ENCODE measurements around the gene C17orf100.
"Not testable (repeated sequence)": the region's sequence is repeated elsewhere in the genome, so short reads cannot be mapped to it uniquely, and the experiment has no call there.

The C17orf100 gene

DNA sequence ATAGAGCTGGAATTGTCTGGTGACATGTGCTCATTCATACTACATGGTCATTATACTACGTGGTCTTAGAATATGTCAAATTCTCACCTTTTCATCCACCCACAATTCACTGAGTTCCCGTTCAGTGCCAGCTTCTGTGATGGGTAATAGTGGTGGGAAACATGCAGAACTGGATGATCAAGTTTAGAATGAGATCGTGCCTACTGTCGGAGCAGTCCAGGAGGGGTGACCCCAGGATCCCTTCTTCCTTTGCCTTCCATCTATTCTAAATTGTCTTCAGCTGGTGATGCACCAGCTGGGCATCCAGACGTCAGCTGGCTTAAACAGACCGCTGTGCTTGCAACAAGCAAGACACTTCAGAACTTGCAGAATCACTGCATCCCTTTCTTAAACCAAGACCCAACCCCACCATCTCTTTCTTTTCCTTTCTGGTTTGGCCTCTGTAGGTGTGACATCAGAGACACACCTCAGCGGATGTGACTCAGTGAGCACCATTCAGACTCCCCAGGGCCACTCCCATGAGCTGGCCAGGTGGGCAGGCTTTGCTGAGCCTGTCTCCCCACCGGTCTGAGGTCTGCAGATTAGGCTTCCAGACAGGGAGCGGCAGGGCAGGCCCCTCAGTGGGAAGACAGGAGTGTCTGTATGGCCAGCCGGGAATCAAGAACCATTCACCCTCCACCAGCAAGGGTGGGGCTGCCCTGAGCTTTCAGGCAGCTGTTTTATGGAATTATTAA lies 18.1 kb downstream of the C17orf100 start:
- DNase-seq, result no peak

DNA sequence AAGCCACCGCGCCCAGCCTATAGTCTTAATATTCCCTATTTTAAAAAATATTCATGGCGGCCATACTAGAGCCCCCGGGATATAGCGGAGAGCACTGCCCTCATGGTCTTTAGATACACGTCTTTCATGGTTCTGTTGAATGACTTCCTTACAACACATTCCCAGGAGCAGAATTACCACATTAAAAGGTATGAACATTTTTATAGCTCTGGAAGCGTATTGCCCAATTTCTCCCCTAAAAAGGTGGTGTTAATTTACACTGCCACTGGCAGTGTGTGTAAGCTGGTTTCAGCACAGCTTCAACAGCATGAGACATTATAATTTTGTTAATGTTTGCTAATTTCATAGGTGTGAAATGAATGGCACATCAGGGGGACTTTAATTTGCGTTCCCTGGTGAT lies 19.0 kb downstream of the C17orf100 start:
- DNase-seq, result no peak

DNA sequence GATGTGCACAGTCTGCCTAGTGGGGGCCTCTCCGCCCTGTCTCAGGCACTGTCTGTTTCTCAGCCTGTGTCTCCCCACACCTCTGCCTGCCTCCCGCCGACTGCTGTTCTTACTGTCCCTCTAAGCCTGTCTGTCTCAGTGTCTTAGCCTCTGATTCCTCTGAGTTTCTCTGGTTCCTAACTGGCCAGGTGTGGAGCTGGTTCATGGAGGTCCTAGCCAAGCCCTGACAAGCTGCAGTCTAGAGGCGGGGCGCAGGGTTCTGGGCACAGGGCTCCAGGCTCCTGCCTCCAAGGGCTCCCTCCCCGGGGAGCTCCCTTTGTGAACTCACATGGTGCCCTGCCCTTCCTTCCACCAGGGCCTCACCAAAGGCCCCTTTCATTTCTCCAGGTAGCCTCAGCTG lies 19.4 kb downstream of the C17orf100 start:
- DNase-seq, result no peak

DNA sequence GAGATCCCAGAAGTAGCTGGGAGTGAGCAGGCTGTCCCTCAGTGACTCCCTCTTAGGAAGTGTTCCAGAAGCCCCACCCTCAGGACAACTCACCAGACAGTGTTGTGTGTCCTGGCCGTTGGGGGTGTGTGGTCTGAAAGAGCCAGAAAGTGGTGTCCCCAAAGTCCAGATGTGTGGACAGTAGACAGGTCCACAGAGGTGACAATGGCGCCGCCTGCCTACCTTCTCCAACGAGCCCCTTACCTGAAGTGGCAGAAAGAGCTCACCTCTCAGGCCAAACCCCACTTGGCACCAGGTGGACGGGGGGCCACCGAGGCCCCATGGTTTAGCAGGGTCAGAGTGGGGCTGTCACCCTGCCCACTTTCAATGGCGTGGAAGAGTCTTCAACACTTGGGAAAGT lies 19.9 kb downstream of the C17orf100 start:
- DNase-seq, result no peak

DNA sequence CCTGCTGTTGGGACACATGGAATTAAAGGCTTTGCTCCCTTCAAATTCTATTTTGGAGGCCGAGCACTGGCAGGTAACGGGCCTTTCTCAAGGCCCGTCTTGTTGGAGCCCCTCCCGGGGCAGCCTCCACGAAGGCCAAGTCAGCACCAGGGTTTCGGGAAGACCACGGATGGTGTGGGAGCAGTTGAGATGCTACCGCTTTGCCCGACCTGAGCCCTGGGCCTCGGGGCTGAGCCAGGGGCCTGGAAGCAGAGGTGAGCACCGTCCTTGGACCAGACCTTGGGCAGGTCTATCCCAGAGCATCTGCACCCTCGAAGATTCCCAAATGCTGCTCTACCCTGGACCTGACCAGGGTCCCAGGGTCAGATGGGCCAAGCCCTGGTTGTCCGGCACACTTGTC lies 23.0 kb downstream of the C17orf100 start:
- DNase-seq, result no peak

DNA sequence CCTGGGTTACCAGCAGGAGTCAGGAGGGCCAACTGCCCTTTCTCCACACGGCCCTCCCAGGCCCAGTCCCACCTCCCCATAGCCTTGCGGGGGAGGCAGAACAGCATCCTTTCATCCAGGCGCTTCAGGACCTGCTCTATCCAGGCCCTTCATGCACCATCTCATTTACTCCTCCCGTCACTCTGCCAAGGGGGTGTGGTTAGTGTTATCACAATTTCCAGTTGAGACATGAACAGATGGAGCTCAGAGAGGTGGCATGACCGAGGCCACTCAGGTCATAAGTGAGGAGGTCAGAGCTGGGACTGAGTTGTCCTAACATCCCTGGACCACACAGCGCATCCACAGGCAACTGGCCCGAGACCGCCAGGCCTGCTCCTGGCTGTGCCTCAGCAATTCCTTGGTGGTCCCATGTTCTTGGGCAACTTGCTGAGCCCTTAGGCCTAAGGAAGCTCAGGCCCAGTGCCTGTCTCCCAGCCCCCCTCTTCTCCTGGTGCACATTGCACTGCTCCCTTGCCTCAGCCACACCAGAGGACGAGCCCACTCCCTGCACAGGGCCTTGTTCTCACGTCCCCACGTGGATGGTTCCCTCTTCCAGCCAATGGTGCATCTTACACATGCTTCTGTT lies 23.8 kb downstream of the C17orf100 start:
- DNase-seq, result no peak

DNA sequence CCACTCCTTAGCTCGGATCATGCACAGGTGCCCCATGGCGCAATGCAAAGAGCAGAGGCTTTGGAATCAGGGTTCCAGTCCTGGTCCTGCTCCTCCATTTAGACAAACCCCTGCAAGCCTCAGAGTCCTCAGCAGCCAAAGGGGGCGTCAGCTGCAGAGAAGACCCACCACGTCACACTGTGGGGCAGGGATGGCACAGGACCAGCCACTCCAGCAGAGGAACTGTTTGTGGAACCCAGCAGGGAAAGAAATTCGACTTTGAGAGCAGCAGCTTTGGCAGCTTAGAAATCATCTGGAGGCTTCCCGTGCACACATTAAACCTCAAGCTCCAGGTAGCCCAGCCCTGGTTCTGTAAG lies 25.2 kb downstream of the C17orf100 start:
- DNase-seq, result no peak

DNA sequence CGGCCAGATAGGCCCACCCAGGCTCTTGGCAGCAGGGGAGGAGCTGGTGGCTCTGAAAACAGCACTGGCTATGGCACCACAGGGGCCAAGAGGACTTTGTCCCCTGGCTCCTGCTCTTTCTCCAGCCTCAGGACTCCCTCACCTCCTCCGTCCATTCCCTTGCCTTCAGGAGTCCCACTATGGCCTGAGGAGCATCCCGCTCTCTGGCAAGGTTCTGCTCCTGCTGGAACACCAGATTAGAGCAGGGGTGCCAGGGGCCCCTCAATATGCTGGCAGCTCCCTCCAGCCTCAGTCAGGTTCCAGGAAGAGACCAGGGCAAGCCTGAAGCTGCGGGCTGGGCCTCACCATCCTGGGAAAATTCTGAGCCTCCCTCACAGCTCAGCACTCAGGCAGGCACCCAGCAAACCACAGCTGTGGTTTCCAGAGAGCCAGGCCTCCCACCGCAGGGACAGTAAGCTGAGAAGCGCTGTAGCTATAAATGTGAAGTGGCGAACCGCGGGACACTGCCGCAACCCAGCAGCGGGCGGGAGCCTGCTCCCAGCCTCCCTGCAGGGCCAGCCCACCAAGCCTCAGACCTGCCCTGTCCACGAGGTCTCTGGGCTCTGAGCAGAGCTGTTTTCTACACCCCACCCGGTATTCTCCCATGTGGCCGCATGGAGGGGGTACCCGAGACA lies 25.7 kb downstream of the C17orf100 start:
- DNase-seq, result peak; percentile 45

DNA sequence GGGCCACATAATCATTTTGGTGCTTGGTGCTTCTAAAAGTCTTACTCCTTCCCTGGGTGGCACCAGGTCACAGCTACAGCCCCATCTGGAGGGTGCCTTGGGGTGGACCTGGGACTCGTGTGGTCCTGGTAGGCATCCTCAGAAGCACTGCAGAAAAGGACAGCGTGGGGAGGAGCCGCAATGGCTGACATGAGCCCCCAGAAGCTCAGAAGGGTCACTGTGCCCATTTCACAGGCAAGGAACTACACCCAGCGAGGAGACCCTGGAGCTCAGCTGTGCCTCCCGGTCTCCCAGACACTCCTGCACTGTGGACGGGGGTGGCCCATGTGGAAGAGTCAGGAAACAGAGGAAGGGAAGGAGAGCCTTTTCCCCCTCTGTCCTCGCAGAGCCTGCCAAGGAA lies 26.4 kb downstream of the C17orf100 start:
- no peak for DNase-seq

DNA sequence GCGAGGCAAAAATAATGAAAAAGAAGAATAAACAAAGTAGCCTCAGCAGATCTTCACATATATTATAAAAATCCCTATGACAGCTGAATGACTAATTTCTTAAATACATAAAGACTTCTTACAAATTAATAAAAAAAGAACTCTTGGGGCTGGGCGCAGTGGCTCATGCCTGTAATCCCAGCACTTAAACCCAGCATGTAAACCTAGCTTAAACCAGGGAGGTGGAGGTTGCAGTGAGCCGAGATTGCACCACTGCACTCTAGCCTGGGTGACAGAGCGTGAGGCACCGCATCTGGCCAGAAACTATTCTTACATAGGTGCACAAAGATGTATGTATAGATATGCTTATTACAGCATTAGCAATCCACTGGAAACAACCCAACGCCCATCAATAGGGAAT lies 27.7 kb downstream of the C17orf100 start:
- DNase-seq, result no peak

DNA sequence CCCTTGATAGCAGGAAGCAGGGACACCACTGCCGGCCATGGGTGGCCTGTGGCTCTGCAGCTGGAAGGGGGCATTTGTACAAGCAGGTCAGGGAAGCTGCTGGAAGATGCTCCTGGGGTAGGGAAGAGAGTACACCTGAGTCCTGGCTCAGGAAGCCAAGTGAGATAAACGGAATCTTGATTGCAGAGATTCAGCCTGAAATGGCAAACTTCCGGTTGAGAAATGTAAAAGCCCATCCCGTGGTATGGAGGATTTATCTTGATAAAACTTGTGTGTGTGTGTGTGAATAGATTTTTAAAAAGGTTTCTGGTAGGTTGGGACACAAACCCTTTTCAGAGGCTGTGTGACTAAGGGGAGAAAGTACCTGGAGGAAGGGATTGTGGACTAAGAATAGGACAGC lies 29.6 kb downstream of the C17orf100 start:
- DNase-seq, result no peak

DNA sequence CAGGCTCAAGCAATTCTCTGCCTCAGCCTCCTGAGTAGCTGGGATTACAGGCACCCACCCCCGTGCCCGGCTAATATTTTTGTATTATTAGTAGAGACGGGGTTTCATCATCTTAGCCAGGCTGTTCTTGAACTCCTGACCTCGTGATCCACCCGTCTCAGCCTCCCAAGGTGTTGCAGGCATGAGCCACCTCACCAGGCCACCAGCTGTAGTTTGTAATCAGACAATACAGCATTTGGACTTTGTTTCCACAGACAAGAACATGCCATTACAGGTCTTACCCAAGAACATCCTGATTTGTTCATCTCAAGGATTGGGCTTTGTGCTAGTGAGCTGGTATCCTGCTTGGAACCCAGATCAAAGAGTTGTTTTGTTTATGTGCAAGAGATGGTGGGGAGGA lies 30.1 kb downstream of the C17orf100 start:
- no peak for DNase-seq

DNA sequence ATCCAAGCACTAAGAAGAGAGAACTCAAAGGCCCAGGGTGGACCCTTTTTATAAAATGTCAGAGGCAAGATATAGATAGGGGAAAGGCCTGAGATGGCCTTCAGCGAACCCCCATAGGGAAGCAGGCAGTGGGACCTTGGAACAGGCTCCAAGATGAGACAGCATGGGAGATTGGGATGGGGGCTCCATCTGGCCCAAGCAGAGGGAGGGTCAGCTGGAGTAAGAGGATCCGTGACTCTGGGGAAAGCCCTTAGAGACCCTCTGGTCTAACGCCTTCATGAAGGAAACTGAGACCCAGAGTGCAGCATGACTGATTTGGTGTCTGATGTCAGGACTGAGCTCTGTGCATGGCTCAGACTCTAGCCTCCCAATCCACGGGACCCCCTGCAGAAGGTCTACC lies 30.8 kb downstream of the C17orf100 start:
- no peak for DNase-seq

DNA sequence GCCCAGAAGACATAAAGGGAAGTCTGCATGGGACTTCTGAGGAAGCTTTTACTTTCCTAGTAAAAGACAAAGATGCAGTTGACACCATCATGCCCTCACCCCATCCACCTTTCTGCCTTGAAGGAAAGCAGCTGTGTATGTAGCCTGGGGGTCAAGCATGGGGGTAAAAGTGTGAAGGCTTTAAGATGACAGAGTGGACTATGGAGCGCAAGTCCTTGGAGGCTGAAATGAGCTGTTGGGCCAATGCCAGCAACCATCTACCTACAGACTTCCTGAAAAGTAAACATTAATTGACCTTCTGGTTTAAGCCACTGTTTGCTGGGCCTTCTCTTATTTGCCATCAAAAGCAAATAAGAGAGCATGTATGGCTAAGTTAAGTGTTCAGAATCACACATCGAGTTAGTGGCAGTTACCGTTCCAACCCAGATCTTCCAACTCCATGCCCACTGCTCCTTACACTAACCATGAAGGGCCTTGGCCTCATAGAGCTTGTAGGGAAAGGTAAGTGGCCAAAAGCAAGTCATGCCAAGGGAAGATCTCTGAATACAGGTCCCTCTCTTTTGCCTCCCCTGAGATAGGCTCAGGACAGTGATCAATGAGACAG lies 31.6 kb downstream of the C17orf100 start:
- DNase-seq, result no peak

DNA sequence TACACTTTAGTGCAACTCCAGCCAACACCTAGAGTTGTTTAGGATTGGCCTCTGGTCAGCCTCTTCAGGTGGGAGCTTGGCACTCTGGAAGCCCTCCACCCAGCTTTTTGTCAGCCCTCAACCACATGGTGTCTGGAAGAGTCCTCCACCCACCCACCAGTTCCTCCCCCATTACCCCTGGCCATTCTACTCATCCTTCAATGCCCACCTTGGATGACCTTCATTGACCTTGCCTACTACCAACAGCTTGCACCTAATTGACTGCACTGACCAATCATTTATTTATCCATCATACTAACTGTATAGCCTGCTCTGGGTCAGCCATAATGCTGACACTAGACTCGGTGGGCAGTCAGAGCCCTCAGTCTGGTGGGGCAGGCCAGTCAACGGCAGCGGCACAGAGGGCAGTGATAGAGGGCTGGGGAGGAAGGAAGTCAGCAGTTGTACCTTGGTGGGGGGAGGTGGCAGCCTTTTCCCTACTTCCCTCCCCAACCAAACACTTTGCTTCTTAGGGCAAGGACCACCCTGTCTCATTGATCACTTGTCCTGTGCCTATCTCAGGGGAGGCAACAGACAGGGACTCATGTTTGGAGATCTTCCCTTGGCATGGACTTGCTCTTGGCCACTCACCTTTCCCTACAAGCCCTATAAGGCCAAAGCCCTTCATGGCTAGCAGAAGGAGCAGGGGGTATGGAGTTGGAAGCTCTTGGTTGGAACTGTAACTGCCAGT lies 32.3 kb downstream of the C17orf100 start:
- DNase-seq, result no peak

DNA sequence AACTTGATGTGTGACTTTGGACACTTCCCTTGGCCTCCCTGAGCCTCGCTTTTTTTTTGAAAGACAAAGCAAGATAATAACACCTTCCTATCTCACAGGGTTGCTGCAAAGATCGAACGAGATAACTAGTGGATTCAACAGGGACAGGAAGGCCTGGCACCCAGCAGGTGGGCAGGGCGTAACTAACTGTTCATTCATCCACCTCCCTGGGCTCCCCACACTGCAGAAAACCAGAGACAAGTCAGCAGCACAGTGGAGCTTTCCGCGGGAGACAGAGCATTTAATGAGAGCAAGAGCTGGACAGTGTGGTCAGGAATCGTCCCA lies 32.9 kb downstream of the C17orf100 start:
- DNase-seq, result no peak

DNA sequence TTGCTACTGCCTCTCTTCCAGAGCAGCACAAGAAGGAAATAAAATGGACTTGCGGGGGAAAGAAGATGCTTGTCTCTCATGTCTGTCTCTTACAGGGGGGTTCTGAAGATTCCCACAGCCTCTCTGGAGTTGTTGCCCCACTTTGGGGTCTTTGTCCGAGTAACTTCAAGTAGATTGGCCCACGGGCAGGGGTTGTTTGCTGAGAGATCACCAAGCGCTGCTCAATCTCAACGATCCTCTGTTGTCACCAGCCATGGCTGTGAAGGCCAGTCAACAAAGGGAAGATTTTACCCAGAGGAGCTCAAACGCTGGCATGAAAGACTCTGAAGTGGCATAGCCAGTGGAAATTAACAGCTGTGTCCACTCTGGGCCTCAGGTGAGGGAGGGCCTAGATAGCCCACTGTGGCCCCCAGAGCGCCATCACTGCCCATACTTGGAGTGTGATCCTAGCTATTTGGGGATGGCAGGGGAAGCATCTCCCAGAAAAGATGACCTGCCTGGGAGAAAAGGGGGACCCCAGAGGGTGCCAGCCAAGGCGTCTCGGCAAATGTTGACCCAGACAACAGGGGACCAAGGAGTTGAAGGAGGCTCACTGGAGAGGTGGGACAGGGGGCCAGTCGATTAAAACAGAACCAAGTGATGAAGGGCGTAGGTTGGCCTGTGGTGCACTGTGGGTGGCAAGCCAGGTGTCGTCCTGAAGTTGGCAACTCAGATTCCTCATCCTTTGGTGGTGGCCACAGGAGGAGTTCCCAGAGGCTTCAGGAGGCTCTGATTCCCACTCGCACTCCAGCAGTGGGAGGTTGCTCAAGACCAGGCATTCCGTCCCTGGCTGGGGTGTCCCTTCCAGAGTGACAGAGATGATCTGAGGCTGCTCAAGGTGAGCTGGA lies 33.6 kb downstream of the C17orf100 start:
- no peak for DNase-seq

DNA sequence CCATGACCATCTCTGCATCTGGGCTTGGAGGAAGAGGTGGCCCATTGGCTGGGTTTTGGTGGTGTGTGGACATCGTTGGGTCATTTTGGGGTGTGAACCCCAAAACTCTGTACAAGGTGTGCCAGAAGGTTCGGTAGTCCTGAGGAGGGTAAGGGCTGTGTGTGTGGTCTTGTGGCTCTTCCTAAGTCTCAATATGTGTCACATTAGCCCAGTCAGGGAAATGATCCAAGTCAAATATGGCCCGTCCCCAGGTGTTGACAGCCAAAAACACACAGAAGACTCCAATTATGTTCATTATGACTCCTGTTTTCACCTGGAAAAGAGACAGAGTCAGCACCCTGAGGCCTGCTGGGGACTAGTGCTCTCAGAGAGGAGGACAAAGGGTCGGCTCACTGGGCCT lies 34.5 kb downstream of the C17orf100 start:
- DNase-seq, result no peak

DNA sequence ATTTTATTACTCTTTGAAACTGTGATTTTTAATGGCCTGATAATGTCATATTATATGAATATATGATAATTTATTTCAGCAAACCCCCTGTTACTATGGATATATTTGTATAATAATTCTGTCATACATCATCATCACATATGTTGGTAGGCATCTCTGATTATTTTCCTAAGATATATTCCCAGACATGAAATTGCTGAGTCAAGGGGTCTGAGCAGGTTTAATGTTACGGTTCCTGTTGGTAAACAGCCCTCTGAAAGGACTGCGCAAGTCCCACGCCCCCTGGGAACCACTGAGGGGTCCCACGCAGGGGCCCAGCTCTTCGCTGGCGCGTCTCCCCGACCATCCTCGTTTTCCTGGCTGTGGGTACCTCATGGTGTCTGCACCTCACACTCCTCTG lies 37.4 kb downstream of the C17orf100 start:
- no peak for DNase-seq

DNA sequence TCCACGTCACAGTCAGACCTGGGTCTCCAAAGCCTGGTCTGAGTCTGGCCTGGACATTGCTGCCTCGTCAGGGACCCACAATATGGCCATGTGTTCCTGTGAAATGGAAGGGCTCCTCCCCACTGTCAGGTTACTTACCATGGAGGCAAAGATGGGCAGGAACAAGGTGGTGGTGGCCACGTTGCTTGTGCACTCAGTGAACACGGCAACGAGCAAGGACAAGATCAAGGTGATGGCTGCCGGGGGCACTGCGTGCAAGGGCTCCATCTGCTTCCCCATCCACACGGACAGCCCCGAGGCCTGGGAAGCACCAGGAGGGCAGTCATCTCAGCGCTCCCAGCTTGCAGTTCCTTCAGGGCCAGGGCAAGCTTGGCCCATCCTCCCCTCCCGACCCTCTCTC lies 39.1 kb downstream of the C17orf100 start:
- no peak for DNase-seq

DNA sequence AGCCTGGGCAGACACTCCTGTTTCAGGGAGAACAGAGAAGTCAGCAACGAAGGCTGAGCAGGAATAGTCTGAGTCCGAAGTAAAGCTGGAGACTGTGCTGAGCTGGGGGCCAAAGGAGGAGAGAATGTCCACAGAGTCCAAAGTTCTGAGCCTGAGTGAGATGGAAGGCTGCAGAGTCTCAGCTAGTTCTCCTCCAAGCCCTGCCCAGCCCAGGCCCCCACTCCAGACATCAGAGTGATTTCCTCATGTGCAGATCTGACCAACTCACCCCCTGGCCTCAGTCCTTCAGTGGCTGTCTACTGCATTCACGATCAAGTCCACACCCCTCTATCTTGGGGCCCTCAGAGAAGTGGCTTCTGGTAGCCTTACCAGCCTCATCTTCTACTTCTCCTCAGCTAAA lies 40.0 kb downstream of the C17orf100 start:
- DNase-seq, result no peak

DNA sequence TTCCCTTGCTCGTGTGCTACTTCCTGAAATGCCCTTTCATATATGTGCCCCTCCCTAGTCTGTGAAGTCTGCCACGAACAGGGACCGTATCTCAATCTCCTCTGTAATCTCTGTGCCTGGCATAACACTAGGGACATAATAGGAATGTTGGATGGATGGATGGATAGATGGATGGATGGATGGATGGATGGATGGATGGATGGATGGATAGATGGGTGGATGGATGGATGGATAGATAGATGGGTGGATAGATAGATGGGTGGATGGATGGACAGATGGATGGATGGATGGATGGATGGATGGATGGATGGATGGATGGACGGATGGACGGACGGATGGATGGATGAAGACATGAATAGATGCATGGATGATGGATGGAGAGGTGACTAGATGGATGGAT lies 40.4 kb downstream of the C17orf100 start:
- DNase-seq, result not testable (repeated sequence)

DNA sequence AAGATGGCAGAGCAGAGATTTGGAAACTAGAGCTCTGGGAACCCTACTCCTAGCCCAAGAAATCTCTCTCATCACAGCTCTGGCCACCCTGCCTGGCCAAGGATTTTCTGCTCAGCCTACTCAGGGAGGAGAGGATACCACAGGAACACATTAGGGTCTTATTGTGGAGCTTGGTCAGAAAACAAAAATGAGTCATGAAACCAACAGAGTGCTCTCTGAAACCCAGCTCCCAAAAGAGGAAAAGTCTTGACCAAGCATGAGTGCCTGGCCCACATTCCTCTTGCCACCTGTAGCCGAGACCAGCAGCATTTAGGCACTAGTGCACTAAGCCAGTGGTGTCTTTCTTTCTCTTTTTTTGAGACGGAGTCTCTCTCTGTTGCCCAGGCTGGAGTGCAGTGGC lies 43.5 kb downstream of the C17orf100 start:
- no peak for DNase-seq
